Activated naive CD4-positive, alpha-beta T cell (primary cell): ENCODE measurements around the gene RPS6KA4.

Source experiments
- DNase-seq, 4 experiments: peaks; one replicate each; lab custom pipeline; 2025; lab: John Stamatoyannopoulos, UW

Gene RPS6KA4

DNA sequence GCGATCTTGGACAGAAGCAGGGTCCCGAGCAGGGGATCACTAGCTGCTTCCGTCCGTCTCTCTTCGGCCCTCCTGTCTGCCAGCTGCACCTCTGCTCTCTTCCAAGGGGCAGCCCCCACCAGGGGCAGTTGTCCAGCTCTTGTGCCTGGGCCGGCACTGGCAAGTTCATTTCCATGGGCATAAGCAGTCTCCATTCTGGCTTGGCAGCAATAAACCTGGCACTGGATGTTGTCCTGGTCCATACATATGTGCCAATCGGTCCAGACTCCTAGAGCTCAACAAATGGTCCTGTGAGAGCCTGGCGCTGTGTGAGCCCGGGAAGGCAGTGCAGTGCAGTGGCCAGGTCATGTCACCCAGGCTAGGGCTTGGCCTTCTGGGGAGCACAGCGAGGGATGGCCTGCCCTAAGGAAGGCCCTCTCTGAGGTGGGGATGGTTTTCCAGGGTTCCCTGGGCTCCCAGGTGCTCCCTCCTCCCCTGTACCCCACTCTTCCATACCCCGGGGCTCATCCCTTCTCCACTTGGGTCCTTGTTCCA, 60.4 kb downstream of the RPS6KA4 start:
- no peak for DNase-seq

DNA sequence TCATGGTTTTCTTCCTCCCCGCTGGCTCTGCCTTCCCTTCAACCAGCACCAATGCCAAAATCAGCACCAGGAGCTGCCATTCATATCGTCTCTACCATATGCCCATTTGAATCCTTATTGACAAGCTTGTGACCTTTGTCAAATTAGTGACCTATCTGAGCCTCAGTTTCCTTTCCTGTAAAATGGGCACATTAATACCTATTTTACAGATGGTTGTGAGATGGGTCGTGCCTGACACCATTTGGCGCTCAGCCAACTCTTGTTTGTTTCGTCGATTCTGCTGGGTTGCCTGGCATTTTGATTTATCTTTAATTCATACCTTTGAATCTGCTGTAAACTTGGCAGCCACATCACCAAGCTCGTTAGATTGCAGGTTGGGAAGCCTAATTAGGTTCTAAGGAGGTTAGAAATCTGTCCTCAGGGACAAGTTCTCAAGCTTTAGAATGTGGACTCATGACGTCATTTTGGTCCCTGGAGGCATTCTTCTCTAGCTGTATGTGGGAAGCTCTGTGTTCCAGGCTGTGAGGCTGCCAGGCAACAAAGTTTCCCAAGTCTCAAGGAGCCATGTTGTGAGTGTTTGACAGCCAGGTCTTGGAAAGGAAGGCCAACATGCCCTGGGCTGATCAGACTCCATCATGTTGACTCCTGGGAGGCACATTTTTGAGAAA, 61.0 kb downstream of the RPS6KA4 start:
- DNase-seq: no peak
